WTC11 (cell line): ENCODE data around the gene CTNNA3. TPM values are rescaled to one million over a fixed set of nuclear protein-coding genes. Genes with fewer than 3 reads are reported as not detected.

ENCODE experiments used
- ATAC-seq: fragments of 200-7000 bp; cut with Tn5 transposase; 2 replicates; pipeline ENCODE4 v1.10.0; 2021; ENCODE audit warnings: mild to moderate bottlenecking, moderate library complexity
- CTCF ChIA-PET: fragments of 300-600 bp; sonication (Branson Sonifier 250); formaldehyde crosslinking; loops from one replicate; lab custom pipeline; 2021; ENCODE audit warnings: antibody characterized with exemption; lab: Charles Lee
- POLR2A ChIA-PET: fragments of 350-600 bp; sonication (Branson Sonifier 250); formaldehyde crosslinking; loops from one replicate; lab custom pipeline; 2021; ENCODE audit warnings: antibody characterized with exemption; lab: Charles Lee
- DNase-seq: peaks from one replicate; pipeline ENCODE4 v3.0.0; 2021; ENCODE audit warnings: low spot score
- H3K27ac Mint-ChIP-seq: 2 replicates; pipeline ENCODE4 v1.8.0; 2021; ENCODE audit warnings: mixed read lengths
- H3K27me3 Mint-ChIP-seq: 2 replicates; pipeline ENCODE4 v1.8.0; 2021; ENCODE audit warnings: low read depth, mild to moderate bottlenecking, moderate library complexity, mixed read lengths
- H3K36me3 Mint-ChIP-seq: 2 replicates; pipeline ENCODE4 v1.8.0; 2021; ENCODE audit warnings: mixed read lengths
- H3K4me1 Mint-ChIP-seq: 2 replicates; pipeline ENCODE4 v1.8.0; 2022; ENCODE audit warnings: mixed read lengths
- H3K4me3 Mint-ChIP-seq: 2 replicates; pipeline ENCODE4 v1.8.0; 2021; ENCODE audit warnings: mild to moderate bottlenecking, moderate library complexity, mixed read lengths
- H3K9me3 Mint-ChIP-seq: 2 replicates; pipeline ENCODE4 v1.8.0; 2021; ENCODE audit warnings: mixed read lengths
- AR ChIP-seq: fragments of 250-450 bp; sonication (Bioruptor Pico); IDR thresholded peaks from 2 replicates; pipeline ENCODE4 v1.9.0; 2021; ENCODE audit warnings: mild to moderate bottlenecking
- ATF2 ChIP-seq: sonication (generic); formaldehyde crosslinking; IDR thresholded peaks from 2 replicates; pipeline ENCODE4 v1.8.1; 2022; ENCODE audit warnings: low read depth, missing genetic modification reagents, borderline replicate concordance
- ATF3 ChIP-seq: sonication (generic); formaldehyde crosslinking; conservative IDR thresholded peaks from 2 replicates; pipeline ENCODE4 v1.8.1; 2022; ENCODE audit warnings: mild to moderate bottlenecking, missing genetic modification reagents
- ATF6 ChIP-seq: sonication (generic); formaldehyde crosslinking; IDR thresholded peaks from 2 replicates; pipeline ENCODE4 v1.8.1; 2023; ENCODE audit warnings: mild to moderate bottlenecking, missing genetic modification reagents
- FOXJ3 ChIP-seq: sonication (generic); formaldehyde crosslinking; IDR thresholded peaks from 2 replicates; pipeline ENCODE4 v1.9.0; 2021; ENCODE audit warnings: missing genetic modification reagents, mild to moderate bottlenecking, borderline replicate concordance
- FOXK1 ChIP-seq: sonication (generic); formaldehyde crosslinking; IDR thresholded peaks from 2 replicates; pipeline ENCODE4 v1.8.0; 2022; ENCODE audit warnings: mild to moderate bottlenecking, moderate library complexity, missing genetic modification reagents
- IRF2 ChIP-seq: sonication (generic); formaldehyde crosslinking; IDR thresholded peaks from 2 replicates; pipeline ENCODE4 v1.8.0; 2022; ENCODE audit warnings: low read depth, missing genetic modification reagents, borderline replicate concordance
- JUN ChIP-seq: sonication (generic); formaldehyde crosslinking; IDR thresholded peaks from 2 replicates; pipeline ENCODE4 v1.8.0; 2023; ENCODE audit warnings: mild to moderate bottlenecking, missing genetic modification reagents
- KAT7 ChIP-seq: sonication (generic); formaldehyde crosslinking; IDR thresholded peaks from 2 replicates; pipeline ENCODE4 v1.8.1; 2023; ENCODE audit warnings: missing genetic modification reagents, mild to moderate bottlenecking, borderline replicate concordance
- MXD4 ChIP-seq: fragments of 250-450 bp; sonication (Bioruptor Pico); IDR thresholded peaks from 2 replicates; pipeline ENCODE4 v1.8.0; 2021; ENCODE audit warnings: mild to moderate bottlenecking, moderate library complexity, borderline replicate concordance
- NR2C2 ChIP-seq: sonication (generic); formaldehyde crosslinking; IDR thresholded peaks from 2 replicates; pipeline ENCODE4 v1.8.0; 2022; ENCODE audit warnings: mild to moderate bottlenecking, missing genetic modification reagents
- PRDM15 ChIP-seq: sonication (generic); formaldehyde crosslinking; IDR thresholded peaks from 2 replicates; pipeline ENCODE4 v1.8.0; 2022; ENCODE audit warnings: missing genetic modification reagents
- SMAD4 ChIP-seq: sonication (generic); formaldehyde crosslinking; IDR thresholded peaks from 2 replicates; pipeline ENCODE4 v1.8.0; 2022; ENCODE audit warnings: mild to moderate bottlenecking, missing genetic modification reagents
- TCF7 ChIP-seq: sonication (generic); formaldehyde crosslinking; IDR thresholded peaks from 2 replicates; pipeline ENCODE4 v1.8.0; 2022; ENCODE audit warnings: mild to moderate bottlenecking, low read depth, missing genetic modification reagents, moderate library complexity
- USF1 ChIP-seq: sonication (generic); formaldehyde crosslinking; IDR thresholded peaks from 2 replicates; pipeline ENCODE4 v1.8.0; 2022; ENCODE audit warnings: mild to moderate bottlenecking, missing genetic modification reagents
- USF2 ChIP-seq: sonication (generic); formaldehyde crosslinking; IDR thresholded peaks from 2 replicates; pipeline ENCODE4 v1.8.1; 2023; ENCODE audit warnings: mild to moderate bottlenecking, missing genetic modification reagents, moderate library complexity
- ZBTB21 ChIP-seq: sonication (generic); formaldehyde crosslinking; IDR thresholded peaks from 2 replicates; pipeline ENCODE4 v1.8.1; 2023; ENCODE audit warnings: mild to moderate bottlenecking, missing genetic modification reagents, borderline replicate concordance
- ZNF219 ChIP-seq: sonication (generic); formaldehyde crosslinking; IDR thresholded peaks from 2 replicates; pipeline ENCODE4 v1.8.0; 2023; ENCODE audit warnings: missing genetic modification reagents, mild to moderate bottlenecking, borderline replicate concordance
- ZNF396 ChIP-seq: fragments of 250-450 bp; sonication (Bioruptor Pico); IDR thresholded peaks from 2 replicates; pipeline ENCODE4 v1.8.0; 2021; ENCODE audit warnings: mild to moderate bottlenecking, moderate library complexity, borderline replicate concordance
- total RNA-seq: library from RNA; stranded (reverse); gene quantifications from 3 replicates; pipeline ENCODE4 v1.2.3, GENCODE V29; 2021

Gene CTNNA3
- total RNA-seq, 1 experiment from 2014 or later = 6.1 TPM

- no peak for DNase-seq
- POLR2A ChIA-PET = no interaction called here
- no peak overlapping the region for H3K27ac Mint-ChIP-seq
- CTCF ChIA-PET = no interaction called here
- no peak overlapping the region for H3K4me3 Mint-ChIP-seq
- no peaks in the 10 kb centered on the region for H3K27me3 Mint-ChIP-seq
- no peak for ATAC-seq
- H3K4me1 Mint-ChIP-seq = no peaks in the 10 kb centered on the region
- no peaks in the 10 kb centered on the region for H3K36me3 Mint-ChIP-seq
- no peak for TF ChIP-seq AR (CRISPR knock-in tag)
- TF ChIP-seq PRDM15 (CRISPR knock-in tag) = no peak
- TF ChIP-seq NR2C2 (CRISPR knock-in tag) = no peak
- TF ChIP-seq ZNF396 = no peak
- TF ChIP-seq ZNF219 (CRISPR knock-in tag) = no peak
- TF ChIP-seq ZBTB21 (CRISPR knock-in tag) = no peak
- no peak for TF ChIP-seq ATF3 (CRISPR knock-in tag)
- H3K9me3 Mint-ChIP-seq = no peaks in the 10 kb centered on the region
Measured at GRCh38 chr10:67127441-67127840, 568.6 kb downstream of the CTNNA3 start.

GRCh38 chr10:67119651-67120050 lies 576.3 kb downstream of the CTNNA3 start:
- no peak overlapping the region for H3K4me3 Mint-ChIP-seq
- no peaks in the 10 kb centered on the region for H3K36me3 Mint-ChIP-seq
- ChIA-PET CTCF (no interaction called here), POLR2A (interaction anchor here (0.6 kb wide), 1 partner anchor 1214 kb away, joined by 8 read pairs; no protein-coding TSS in a partner anchor)
- peaks cover 11% of the 10 kb centered on the region; the same call in 1 of the 2 replicates for H3K4me1 Mint-ChIP-seq
- ATAC-seq = no peak
- H3K27ac Mint-ChIP-seq = no peak overlapping the region
- H3K27me3 Mint-ChIP-seq = no peaks in the 10 kb centered on the region
- DNase-seq = no peak
- no peaks in the 10 kb centered on the region for H3K9me3 Mint-ChIP-seq
- TF ChIP-seq JUN (CRISPR knock-in tag) (no peak), SMAD4 (CRISPR knock-in tag) (no peak), PRDM15 (CRISPR knock-in tag) (no peak), FOXJ3 (CRISPR knock-in tag) (no peak), KAT7 (no peak), TCF7 (CRISPR knock-in tag) (no peak), MXD4 (CRISPR knock-in tag) (no peak), ATF6 (no peak), IRF2 (CRISPR knock-in tag) (no peak), ATF2 (CRISPR knock-in tag) (no peak), FOXK1 (no peak), USF2 (no peak), ZBTB21 (CRISPR knock-in tag) (no peak), USF1 (CRISPR knock-in tag) (no peak)
